Upper lobe of right lung (tissue), 1 donor: ENCODE data around the gene TRABD. TPM values are rescaled to one million over a fixed set of nuclear protein-coding genes. Genes with fewer than 3 reads are reported as not detected.

ENCODE experiments used
- ATAC-seq: fragments of 200-7000 bp; cut with Tn5 transposase; one replicate; pipeline ENCODE4 v1.9.1; 2020; ENCODE audit warnings: mild to moderate bottlenecking, moderate library complexity
- DNase-seq: peaks from one replicate; pipeline ENCODE4 v3.0.0-alpha.2; 2020
- H3K27ac ChIP-seq: fragments of 200-600 bp; one replicate; pipeline ENCODE4 v1.8.0; 2022
- H3K27me3 ChIP-seq: fragments of 200-600 bp; one replicate; pipeline ENCODE4 v1.8.0; 2022; ENCODE audit warnings: mild to moderate bottlenecking
- H3K36me3 ChIP-seq: fragments of 200-600 bp; one replicate; pipeline ENCODE4 v1.8.0; 2022
- H3K4me1 ChIP-seq: fragments of 200-600 bp; one replicate; pipeline ENCODE4 v1.8.0; 2022
- H3K4me3 ChIP-seq: fragments of 200-600 bp; one replicate; pipeline ENCODE4 v1.8.0; 2022; ENCODE audit warnings: mild to moderate bottlenecking
- H3K9me3 ChIP-seq: fragments of 200-600 bp; one replicate; pipeline ENCODE4 v1.8.0; 2022
- intact Hi-C: fragments of 100-400 bp; cut with DNase I; formaldehyde crosslinking; loops from one replicate; pipeline ENCODE4 v1.11.0; 2022
- total RNA-seq: library from RNA; stranded (reverse); fragmentation: NEBNext Ultra II Directional; extraction: Animal tissue kit (Norgen Biotek cat#: 25700); gene quantifications from one replicate; pipeline ENCODE4 v1.2.1, GENCODE V29; 2021
- TF ChIP-seq, protein P1 (sequence below): fragments of 200-600 bp; IDR thresholded peaks from one replicate; pipeline ENCODE4 v1.8.0; 2022; ENCODE audit warnings: antibody characterized with exemption
- donor health status: DM: no; HTN: yes; CAD: no; lungs with severe emphysema.

TRABD gene
- total RNA-seq, 1 donor from 2014 or later, result 36.5 TPM

DNA sequence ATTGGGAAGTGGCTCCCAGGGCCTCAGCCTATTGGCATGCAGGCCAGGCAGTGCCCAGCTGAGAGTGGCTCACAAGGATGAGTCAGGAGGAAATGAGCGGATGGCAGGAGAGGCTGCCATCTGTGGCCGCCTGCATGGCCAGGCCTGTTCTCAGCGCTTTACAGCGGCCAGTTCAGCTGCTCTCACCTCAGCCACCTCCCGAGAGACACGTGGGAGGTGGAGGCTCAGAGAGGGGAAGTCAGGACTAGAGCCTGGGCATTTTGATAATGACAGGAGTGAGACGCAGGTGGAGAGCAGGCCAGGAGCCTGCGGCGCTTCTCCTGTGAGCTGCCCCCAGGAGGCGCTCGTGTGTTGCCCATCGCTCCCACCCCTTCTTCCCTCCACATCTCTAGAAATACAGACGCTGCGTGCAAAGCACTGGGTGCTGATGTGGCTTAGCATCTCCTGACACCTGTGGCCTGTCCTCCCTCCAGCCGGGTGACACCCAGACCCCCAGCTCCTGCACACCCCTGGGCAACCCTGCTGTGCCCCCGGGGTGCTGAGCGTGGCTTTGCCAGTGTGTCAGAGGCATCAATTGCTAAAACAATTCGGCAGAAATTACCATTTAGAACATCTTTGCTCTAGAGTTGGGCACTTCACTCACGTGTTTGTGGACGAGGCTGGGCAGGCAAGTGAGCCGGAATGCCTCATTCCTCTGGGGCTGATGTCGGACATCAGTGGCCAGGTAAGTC lies 36.6 kb upstream of the TRABD start:
- Histone ChIP-seq H3K27ac (no peak overlapping the region), H3K4me3 (no peak overlapping the region), H3K36me3 (no peaks in the 10 kb centered on the region), H3K27me3 (peaks cover 11% of the 10 kb centered on the region), H3K4me1 (no peaks in the 10 kb centered on the region), H3K9me3 (no peaks in the 10 kb centered on the region)
- intact Hi-C loops, result loop anchor here (10.0 kb wide), 1 partner anchor 66 kb away; no protein-coding TSS in a partner anchor
- TF ChIP-seq, protein P1, sequence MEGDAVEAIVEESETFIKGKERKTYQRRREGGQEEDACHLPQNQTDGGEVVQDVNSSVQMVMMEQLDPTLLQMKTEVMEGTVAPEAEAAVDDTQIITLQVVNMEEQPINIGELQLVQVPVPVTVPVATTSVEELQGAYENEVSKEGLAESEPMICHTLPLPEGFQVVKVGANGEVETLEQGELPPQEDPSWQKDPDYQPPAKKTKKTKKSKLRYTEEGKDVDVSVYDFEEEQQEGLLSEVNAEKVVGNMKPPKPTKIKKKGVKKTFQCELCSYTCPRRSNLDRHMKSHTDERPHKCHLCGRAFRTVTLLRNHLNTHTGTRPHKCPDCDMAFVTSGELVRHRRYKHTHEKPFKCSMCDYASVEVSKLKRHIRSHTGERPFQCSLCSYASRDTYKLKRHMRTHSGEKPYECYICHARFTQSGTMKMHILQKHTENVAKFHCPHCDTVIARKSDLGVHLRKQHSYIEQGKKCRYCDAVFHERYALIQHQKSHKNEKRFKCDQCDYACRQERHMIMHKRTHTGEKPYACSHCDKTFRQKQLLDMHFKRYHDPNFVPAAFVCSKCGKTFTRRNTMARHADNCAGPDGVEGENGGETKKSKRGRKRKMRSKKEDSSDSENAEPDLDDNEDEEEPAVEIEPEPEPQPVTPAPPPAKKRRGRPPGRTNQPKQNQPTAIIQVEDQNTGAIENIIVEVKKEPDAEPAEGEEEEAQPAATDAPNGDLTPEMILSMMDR, result peak; percentile 81
- DNase-seq, result peak; percentile 88
- ATAC-seq, result peak; percentile 92

- intact Hi-C loops, result no loop called here
- H3K4me1 ChIP-seq, result no peaks in the 10 kb centered on the region
- no peak overlapping the region for H3K27ac ChIP-seq
- H3K4me3 ChIP-seq, result no peak overlapping the region
- no peaks in the 10 kb centered on the region for H3K9me3 ChIP-seq
- TF ChIP-seq, protein P1, result no peak
- ATAC-seq (no peak), DNase-seq (no peak)
- H3K36me3 ChIP-seq, result no peaks in the 10 kb centered on the region
- peaks cover 11% of the 10 kb centered on the region for H3K27me3 ChIP-seq
Observed at GRCh38 chr22:50150161-50151129, 35.3 kb upstream of the TRABD start.

DNA sequence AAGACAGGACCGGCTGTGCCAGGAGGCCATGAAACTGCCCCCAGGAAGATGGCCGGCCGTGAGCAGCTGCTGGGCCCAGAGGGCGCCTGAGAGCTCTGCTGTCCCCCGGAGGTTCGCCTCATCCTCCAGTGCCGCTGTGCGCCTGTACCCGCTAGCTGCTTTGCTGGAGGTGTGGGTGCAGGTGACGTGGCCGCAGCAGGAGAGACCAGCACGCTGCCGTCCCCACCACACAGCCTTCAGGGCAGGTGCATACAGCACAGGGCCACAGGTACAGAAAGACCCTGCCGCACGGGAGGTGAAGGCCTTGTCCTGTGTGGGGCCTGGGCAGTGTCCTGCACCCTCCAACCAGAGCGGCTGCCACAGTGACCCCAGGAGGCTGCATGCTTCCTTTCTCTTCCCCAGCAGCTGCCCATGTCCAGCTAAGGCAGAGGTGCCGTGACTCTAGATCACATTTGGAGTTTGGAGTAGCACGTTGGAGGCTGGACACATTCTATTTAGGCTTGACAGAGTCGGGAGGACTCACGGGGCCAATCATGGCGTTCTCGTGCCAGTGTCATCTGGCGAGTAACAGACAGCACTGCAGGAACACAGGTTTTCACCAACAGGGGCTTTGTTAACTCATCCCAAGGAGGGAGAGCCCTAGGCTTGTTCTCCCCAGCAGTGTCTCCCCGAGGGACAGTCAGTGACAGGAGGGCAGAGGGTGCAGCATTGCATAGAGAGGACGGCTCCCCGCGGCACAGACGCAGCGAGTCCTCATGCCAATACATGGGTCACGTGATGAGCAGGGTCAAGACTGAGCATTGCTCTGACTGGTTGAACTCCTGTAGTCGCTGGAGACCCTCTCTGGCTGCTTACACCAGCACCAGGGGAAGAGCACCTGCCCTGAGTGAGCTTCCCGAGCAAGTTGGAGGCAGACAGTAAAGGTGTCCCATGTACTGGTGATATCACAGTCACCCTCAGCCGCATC lies 33.9 kb upstream of the TRABD start:
- Histone ChIP-seq H3K36me3 (no peaks in the 10 kb centered on the region), H3K4me3 (no peak overlapping the region), H3K4me1 (no peaks in the 10 kb centered on the region), H3K27ac (no peak overlapping the region), H3K27me3 (no peaks in the 10 kb centered on the region), H3K9me3 (no peaks in the 10 kb centered on the region)
- TF ChIP-seq, protein P1, result no peak
- no peak for DNase-seq
- intact Hi-C loops, result no loop called here
- ATAC-seq, result no peak

GRCh38 chr22:50153056-50153755 lies 32.5 kb upstream of the TRABD start:
- no peak for DNase-seq
- Histone ChIP-seq H3K27ac (no peak overlapping the region), H3K36me3 (no peaks in the 10 kb centered on the region), H3K4me3 (no peak overlapping the region), H3K4me1 (no peaks in the 10 kb centered on the region), H3K9me3 (no peaks in the 10 kb centered on the region), H3K27me3 (no peaks in the 10 kb centered on the region)
- no peak for ATAC-seq
- TF ChIP-seq, protein P1, result no peak
- intact Hi-C loops, result no loop called here
